SK-N-SH (cell line): Measurements from ENCODE around the gene MEGF6. TPM values are rescaled to one million over a fixed set of nuclear protein-coding genes. Genes with fewer than 3 reads are reported as not detected.

ENCODE experiments used
- CTCF ChIA-PET: fragments of 300-600, 350-600 bp; formaldehyde crosslinking; extraction: SDS; loops from one replicate; lab custom pipeline; 2021; lab: Yijun Ruan, JAX
- POLR2A ChIA-PET: fragments of 350-600 bp; sonication (Branson Sonifier 250); formaldehyde crosslinking; extraction: SDS; loops from one replicate; lab custom pipeline; 2020; ENCODE audit warnings: antibody characterized with exemption, inconsistent platforms; lab: Yijun Ruan, JAX
- DNase-seq: peaks from one replicate; pipeline ENCODE4 v3.0.0; 2012
- H2AFZ ChIP-seq: fragments of 200-600 bp; sonication (generic); 2 replicates; pipeline ENCODE4 v1.8.1; 2016; ENCODE audit warnings: antibody characterized with exemption, mild to moderate bottlenecking, low read depth
- H3F3A ChIP-seq: fragments of 200-600 bp; sonication (generic); replicated peaks from 2 replicates; pipeline ENCODE3; 2016; ENCODE audit warnings: antibody characterized with exemption, mild to moderate bottlenecking; ENCODE audit not compliant: insufficient read depth
- H3K27ac ChIP-seq, 2 experiments: fragments of 200-500 bp in 1 of 2; fragments of 200-600 bp in 1 of 2; sonication (Bioruptor generic) in 1 of 2; sonication (generic), shearing (Covaris generic) in 1 of 2; 2 replicates each; pipeline versions ENCODE4 v1.5.1 to v1.6.1; 2014 to 2016; ENCODE audit warnings: low read depth in 2 of 2, inconsistent platforms in 1 of 2, low read length in 1 of 2, mild to moderate bottlenecking in 1 of 2, mixed read lengths in 1 of 2
- H3K27me3 ChIP-seq: fragments of 200-600 bp; sonication (generic), shearing (Covaris generic); 2 replicates; pipeline ENCODE4 v1.6.1; 2016; ENCODE audit warnings: mixed run types; ENCODE audit not compliant: insufficient read depth
- H3K36me3 ChIP-seq, 2 experiments: fragments of 200-500 bp in 1 of 2; fragments of 200-600 bp in 1 of 2; sonication (Bioruptor generic) in 1 of 2; sonication (generic) in 1 of 2; replicated peaks in 1 of 2; 2 replicates each; pipeline versions ENCODE3 to v1.5.1; 2014 to 2016; ENCODE audit warnings: low read length in 1 of 2, mild to moderate bottlenecking in 1 of 2; ENCODE audit not compliant: insufficient read depth in 2 of 2, control insufficient read depth in 1 of 2
- H3K4me1 ChIP-seq, 2 experiments: fragments of 200-500 bp in 1 of 2; fragments of 200-600 bp in 1 of 2; sonication (Bioruptor generic) in 1 of 2; sonication (generic), shearing (Covaris generic) in 1 of 2; 2 replicates each; pipeline versions ENCODE4 v1.5.1 to v1.6.1; 2014 to 2016; ENCODE audit warnings: low read depth in 1 of 2, low read length in 1 of 2, mixed run types in 1 of 2; ENCODE audit not compliant: insufficient read depth in 2 of 2, control insufficient read depth in 1 of 2
- H3K4me2 ChIP-seq: fragments of 200-600 bp; sonication (generic), shearing (Covaris generic); 2 replicates; pipeline ENCODE4 v1.6.1; 2017; ENCODE audit warnings: mixed run types
- H3K4me3 ChIP-seq, 2 experiments: fragments of 200-500 bp in 1 of 2; fragments of 200-600 bp in 1 of 2; sonication (Bioruptor generic) in 1 of 2; sonication (generic), shearing (Covaris generic) in 1 of 2; 2 replicates each; pipeline versions ENCODE4 v1.5.1 to v1.8.1; 2014 to 2016; ENCODE audit warnings: low read depth in 2 of 2, inconsistent platforms in 1 of 2, low read length in 1 of 2, mild to moderate bottlenecking in 1 of 2, mixed read lengths in 1 of 2, moderate library complexity in 1 of 2
- H3K79me2 ChIP-seq: fragments of 200-600 bp; sonication (generic); 2 replicates; pipeline ENCODE4 v1.8.1; 2017; ENCODE audit warnings: mild to moderate bottlenecking; ENCODE audit not compliant: insufficient read depth
- H3K9ac ChIP-seq: fragments of 200-600 bp; sonication (generic); 2 replicates; pipeline ENCODE4 v1.6.1; 2017; ENCODE audit warnings: mixed run types
- H3K9me2 ChIP-seq: fragments of 200-600 bp; sonication (generic); 2 replicates; pipeline ENCODE4 v1.6.1; 2017; ENCODE audit warnings: mixed run types
- H3K9me3 ChIP-seq: fragments of 200-600 bp; sonication (generic); 2 replicates; pipeline ENCODE4 v1.6.1; 2017; ENCODE audit warnings: mixed run types, mild to moderate bottlenecking, moderate library complexity
- H4K20me1 ChIP-seq: fragments of 200-600 bp; sonication (generic); 2 replicates; pipeline ENCODE4 v1.6.1; 2017; ENCODE audit warnings: mild to moderate bottlenecking, mixed run types; ENCODE audit not compliant: insufficient read depth
- ELF1 ChIP-seq: IDR thresholded peaks from 2 replicates; pipeline ENCODE4 v1.4.0; 2012
- EZH2phosphoT487 ChIP-seq: fragments of 200-600 bp; sonication (generic); IDR thresholded peaks from 2 replicates; pipeline ENCODE4 v1.6.1; 2017; ENCODE audit warnings: low read depth, mixed run types, mild to moderate bottlenecking, antibody characterized with exemption, moderate library complexity, borderline replicate concordance
- FOSL2 ChIP-seq: IDR thresholded peaks from 2 replicates; pipeline ENCODE4 v1.4.0; 2012; ENCODE audit warnings: low read depth, mild to moderate bottlenecking, moderate library complexity, borderline replicate concordance
- FOXJ3 ChIP-seq: sonication (generic); formaldehyde crosslinking; IDR thresholded peaks from 2 replicates; pipeline ENCODE4 v1.5.1; 2020; ENCODE audit warnings: mild to moderate bottlenecking, missing genetic modification reagents
- FOXM1 ChIP-seq: IDR thresholded peaks from 2 replicates; pipeline ENCODE4 v1.4.0; 2012; ENCODE audit warnings: low read depth, mild to moderate bottlenecking
- JUND ChIP-seq: IDR thresholded peaks from 2 replicates; pipeline ENCODE4 v1.4.0; 2012
- NFIC ChIP-seq: IDR thresholded peaks from 2 replicates; pipeline ENCODE4 v1.4.0; 2012; ENCODE audit warnings: borderline replicate concordance
- NRF1 ChIP-seq: IDR thresholded peaks from 2 replicates; pipeline ENCODE4 v1.6.1; 2012; ENCODE audit warnings: low read depth, mild to moderate bottlenecking, low read length
- POLR2AphosphoS5 ChIP-seq: IDR thresholded peaks from 2 replicates; pipeline ENCODE4 v1.6.1; 2012; ENCODE audit warnings: low read depth, low read length
- RFX5 ChIP-seq: IDR thresholded peaks from 2 replicates; pipeline ENCODE4 v1.6.1; 2012; ENCODE audit warnings: mild to moderate bottlenecking, improper control_type of control experiment, low read length
- RXRA ChIP-seq: IDR thresholded peaks from 2 replicates; pipeline ENCODE4 v1.4.0; 2012; ENCODE audit warnings: low read depth, mild to moderate bottlenecking, borderline replicate concordance
- SIN3A ChIP-seq: IDR thresholded peaks from 2 replicates; pipeline ENCODE4 v1.6.1; 2012; ENCODE audit warnings: low read depth, mild to moderate bottlenecking, low read length, moderate library complexity, borderline replicate concordance
- TCF12 ChIP-seq: IDR thresholded peaks from 2 replicates; pipeline ENCODE4 v1.4.0; 2012
- TEAD4 ChIP-seq: IDR thresholded peaks from 2 replicates; pipeline ENCODE4 v1.4.0; 2012; ENCODE audit warnings: mild to moderate bottlenecking, borderline replicate concordance; ENCODE audit not compliant: insufficient read depth
- YY1 ChIP-seq: IDR thresholded peaks from 2 replicates; pipeline ENCODE4 v1.4.0; 2012; ENCODE audit warnings: low read depth, mild to moderate bottlenecking
- WGBS: methylation state at CpG from one replicate; pipeline ENCODE4 v1.1.6; 2017; ENCODE audit warnings: low lambda C conversion rate; 5-methylcytosine and 5-hydroxymethylcytosine counted together
- polyA plus RNA-seq, 3 experiments: library from polyadenylated mRNA; depleted of rRNA; stranded (reverse); fragments of >200 nt; gene quantifications; 2 replicates each; pipeline ENCODE4 v1.2.3, GENCODE V29; 2012
- TF ChIP-seq, protein P1 (sequence below): fragments of 200-600 bp; sonication (generic); IDR thresholded peaks from 2 replicates; pipeline ENCODE4 v1.6.1; 2017; ENCODE audit warnings: antibody characterized with exemption, mild to moderate bottlenecking, moderate library complexity
- TF ChIP-seq, protein P2 (sequence below): fragments of 150-350 bp; IDR thresholded peaks from 2 replicates; pipeline ENCODE4 v1.6.1; 2016; ENCODE audit warnings: mild to moderate bottlenecking, low read depth, low read length
- TF ChIP-seq, protein P3 (sequence below): IDR thresholded peaks from 2 replicates; pipeline ENCODE4 v1.4.0; 2012; ENCODE audit warnings: low read depth
- TF ChIP-seq, protein P4 (sequence below): fragments of 150-350 bp; IDR thresholded peaks from 2 replicates; pipeline ENCODE4 v1.6.1; 2017; ENCODE audit warnings: antibody characterized with exemption, low read length, low read depth, borderline replicate concordance
- TF ChIP-seq, protein P5 (sequence below): IDR thresholded peaks from 2 replicates; pipeline ENCODE4 v1.4.0; 2012; ENCODE audit warnings: low read depth, borderline replicate concordance
- TF ChIP-seq, protein P6 (sequence below): IDR thresholded peaks from 2 replicates; pipeline ENCODE4 v1.4.0; 2012; ENCODE audit warnings: low read depth, borderline replicate concordance
- TF ChIP-seq, protein P7 (sequence below): IDR thresholded peaks from 2 replicates; pipeline ENCODE4; 2012

The MEGF6 gene
- polyA plus RNA-seq, 1 of the 3 experiments (the other 2 are of a cell fraction), result 7.6 TPM

DNA sequence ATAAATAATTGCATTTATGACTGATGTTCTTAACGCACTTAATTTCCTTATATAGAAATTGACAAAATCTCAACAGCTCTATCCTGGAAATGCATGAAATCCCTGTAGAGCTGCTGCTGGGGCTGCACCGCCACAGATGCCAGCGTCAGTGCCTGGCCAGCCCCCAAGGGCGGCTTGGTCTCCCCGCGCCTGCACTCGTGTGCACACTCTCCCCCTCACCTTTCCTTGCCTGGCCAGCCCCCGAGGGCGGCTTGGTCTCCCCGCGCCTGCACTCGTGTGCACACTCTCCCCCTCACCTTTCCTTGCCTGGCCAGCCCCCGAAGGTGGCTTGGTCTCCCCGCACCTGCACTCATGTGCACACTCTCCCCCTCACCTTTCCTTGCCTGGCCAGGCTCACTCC is 24.8 kb upstream of the MEGF6 start (continued):
- TF ChIP-seq, protein P1, sequence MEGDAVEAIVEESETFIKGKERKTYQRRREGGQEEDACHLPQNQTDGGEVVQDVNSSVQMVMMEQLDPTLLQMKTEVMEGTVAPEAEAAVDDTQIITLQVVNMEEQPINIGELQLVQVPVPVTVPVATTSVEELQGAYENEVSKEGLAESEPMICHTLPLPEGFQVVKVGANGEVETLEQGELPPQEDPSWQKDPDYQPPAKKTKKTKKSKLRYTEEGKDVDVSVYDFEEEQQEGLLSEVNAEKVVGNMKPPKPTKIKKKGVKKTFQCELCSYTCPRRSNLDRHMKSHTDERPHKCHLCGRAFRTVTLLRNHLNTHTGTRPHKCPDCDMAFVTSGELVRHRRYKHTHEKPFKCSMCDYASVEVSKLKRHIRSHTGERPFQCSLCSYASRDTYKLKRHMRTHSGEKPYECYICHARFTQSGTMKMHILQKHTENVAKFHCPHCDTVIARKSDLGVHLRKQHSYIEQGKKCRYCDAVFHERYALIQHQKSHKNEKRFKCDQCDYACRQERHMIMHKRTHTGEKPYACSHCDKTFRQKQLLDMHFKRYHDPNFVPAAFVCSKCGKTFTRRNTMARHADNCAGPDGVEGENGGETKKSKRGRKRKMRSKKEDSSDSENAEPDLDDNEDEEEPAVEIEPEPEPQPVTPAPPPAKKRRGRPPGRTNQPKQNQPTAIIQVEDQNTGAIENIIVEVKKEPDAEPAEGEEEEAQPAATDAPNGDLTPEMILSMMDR, result no peak
- TF ChIP-seq POLR2AphosphoS5 (no peak), FOSL2 (no peak), JUND (no peak), EZH2phosphoT487 (no peak), NFIC (no peak), TCF12 (no peak), RXRA (no peak)
- TF ChIP-seq, protein P2, sequence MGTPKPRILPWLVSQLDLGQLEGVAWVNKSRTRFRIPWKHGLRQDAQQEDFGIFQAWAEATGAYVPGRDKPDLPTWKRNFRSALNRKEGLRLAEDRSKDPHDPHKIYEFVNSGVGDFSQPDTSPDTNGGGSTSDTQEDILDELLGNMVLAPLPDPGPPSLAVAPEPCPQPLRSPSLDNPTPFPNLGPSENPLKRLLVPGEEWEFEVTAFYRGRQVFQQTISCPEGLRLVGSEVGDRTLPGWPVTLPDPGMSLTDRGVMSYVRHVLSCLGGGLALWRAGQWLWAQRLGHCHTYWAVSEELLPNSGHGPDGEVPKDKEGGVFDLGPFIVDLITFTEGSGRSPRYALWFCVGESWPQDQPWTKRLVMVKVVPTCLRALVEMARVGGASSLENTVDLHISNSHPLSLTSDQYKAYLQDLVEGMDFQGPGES, result no peak
- TF ChIP-seq, protein P3, sequence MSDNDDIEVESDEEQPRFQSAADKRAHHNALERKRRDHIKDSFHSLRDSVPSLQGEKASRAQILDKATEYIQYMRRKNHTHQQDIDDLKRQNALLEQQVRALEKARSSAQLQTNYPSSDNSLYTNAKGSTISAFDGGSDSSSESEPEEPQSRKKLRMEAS, result no peak

DNA sequence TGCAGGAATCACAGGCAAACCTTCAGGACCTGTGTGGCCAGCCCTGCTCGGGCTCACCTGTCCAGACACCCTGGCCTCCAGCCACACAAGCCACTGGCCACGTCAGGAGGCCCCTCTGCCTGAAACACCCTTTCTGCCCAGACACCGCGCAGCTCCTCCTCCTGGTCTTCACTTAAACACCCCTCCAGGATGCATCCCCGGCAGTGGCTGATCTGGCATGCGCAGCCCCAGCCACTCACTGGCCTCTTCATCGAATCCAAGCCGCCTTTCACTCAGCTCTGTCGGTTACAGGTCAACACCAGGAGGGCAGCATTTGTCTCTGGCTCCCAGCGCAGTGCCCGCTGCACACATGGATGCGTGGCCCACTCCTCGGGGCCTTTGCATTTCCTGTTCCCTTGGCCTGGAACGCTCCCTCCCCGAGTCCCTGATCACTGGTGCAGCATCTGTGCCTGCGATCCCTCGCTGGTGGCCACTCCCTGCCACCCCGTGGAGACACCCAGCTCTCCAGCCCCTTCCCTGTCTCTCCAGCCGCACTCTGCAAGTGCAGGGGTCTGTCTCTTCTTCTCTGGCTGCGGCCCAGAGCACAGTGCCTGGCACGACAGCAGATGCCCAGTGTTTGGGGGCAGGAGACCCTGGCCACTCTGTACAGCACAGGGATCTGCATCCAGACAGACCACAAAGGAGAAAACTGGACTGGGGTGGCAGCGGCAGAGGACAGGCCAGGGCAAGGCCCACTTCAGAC is 22.9 kb upstream of the MEGF6 start:
- Histone ChIP-seq H2AFZ (no peak overlapping the region), H3K9me3 (no peaks in the 10 kb centered on the region), H3K36me3 (peaks cover 5 to 89% of the 10 kb centered on the region in 2 experiments), H3K4me2 (no peak overlapping the region), H3K27me3 (no peaks in the 10 kb centered on the region), H3K4me1 (no peaks in the 10 kb centered on the region; a peak in 1 of 4 replicates), H3K79me2 (no peaks in the 10 kb centered on the region), H3K4me3 (no peak overlapping the region), H3K27ac (no peak overlapping the region), H3K9ac (no peak overlapping the region), H4K20me1 (no peaks in the 10 kb centered on the region), H3K9me2 (no peaks in the 10 kb centered on the region), H3F3A (no peaks in the 10 kb centered on the region)
- CTCF ChIA-PET, result no interaction called here
- WGBS, result 92% methylated on average over 22 of the region's 22 CpGs
- no peak for TF ChIP-seq NRF1
- no peak for TF ChIP-seq JUND
- no peak for TF ChIP-seq TEAD4
- no peak for TF ChIP-seq POLR2AphosphoS5
- no peak for TF ChIP-seq YY1
- TF ChIP-seq FOXJ3 (CRISPR knock-in tag), result no peak
- TF ChIP-seq, protein P4, sequence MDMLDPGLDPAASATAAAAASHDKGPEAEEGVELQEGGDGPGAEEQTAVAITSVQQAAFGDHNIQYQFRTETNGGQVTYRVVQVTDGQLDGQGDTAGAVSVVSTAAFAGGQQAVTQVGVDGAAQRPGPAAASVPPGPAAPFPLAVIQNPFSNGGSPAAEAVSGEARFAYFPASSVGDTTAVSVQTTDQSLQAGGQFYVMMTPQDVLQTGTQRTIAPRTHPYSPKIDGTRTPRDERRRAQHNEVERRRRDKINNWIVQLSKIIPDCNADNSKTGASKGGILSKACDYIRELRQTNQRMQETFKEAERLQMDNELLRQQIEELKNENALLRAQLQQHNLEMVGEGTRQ, result no peak
- TF ChIP-seq ELF1, result no peak
- TF ChIP-seq FOXM1, result no peak
- TF ChIP-seq, protein P5, sequence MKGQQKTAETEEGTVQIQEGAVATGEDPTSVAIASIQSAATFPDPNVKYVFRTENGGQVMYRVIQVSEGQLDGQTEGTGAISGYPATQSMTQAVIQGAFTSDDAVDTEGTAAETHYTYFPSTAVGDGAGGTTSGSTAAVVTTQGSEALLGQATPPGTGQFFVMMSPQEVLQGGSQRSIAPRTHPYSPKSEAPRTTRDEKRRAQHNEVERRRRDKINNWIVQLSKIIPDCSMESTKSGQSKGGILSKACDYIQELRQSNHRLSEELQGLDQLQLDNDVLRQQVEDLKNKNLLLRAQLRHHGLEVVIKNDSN, result no peak
- TF ChIP-seq SIN3A, result no peak
- TF ChIP-seq, protein P6, sequence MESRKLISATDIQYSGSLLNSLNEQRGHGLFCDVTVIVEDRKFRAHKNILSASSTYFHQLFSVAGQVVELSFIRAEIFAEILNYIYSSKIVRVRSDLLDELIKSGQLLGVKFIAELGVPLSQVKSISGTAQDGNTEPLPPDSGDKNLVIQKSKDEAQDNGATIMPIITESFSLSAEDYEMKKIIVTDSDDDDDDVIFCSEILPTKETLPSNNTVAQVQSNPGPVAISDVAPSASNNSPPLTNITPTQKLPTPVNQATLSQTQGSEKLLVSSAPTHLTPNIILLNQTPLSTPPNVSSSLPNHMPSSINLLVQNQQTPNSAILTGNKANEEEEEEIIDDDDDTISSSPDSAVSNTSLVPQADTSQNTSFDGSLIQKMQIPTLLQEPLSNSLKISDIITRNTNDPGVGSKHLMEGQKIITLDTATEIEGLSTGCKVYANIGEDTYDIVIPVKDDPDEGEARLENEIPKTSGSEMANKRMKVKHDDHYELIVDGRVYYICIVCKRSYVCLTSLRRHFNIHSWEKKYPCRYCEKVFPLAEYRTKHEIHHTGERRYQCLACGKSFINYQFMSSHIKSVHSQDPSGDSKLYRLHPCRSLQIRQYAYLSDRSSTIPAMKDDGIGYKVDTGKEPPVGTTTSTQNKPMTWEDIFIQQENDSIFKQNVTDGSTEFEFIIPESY, result no peak
- TF ChIP-seq, protein P7, sequence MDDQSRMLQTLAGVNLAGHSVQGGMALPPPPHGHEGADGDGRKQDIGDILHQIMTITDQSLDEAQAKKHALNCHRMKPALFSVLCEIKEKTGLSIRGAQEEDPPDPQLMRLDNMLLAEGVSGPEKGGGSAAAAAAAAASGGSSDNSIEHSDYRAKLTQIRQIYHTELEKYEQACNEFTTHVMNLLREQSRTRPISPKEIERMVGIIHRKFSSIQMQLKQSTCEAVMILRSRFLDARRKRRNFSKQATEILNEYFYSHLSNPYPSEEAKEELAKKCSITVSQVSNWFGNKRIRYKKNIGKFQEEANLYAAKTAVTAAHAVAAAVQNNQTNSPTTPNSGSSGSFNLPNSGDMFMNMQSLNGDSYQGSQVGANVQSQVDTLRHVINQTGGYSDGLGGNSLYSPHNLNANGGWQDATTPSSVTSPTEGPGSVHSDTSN, result no peak
- no peak for TF ChIP-seq RFX5
- no peak for TF ChIP-seq FOSL2
- POLR2A ChIA-PET, result no interaction called here
- DNase-seq, result no peak
